ENCODE measurements around the gene MPRIP.
"Not testable (repeated sequence)": the region's sequence is repeated elsewhere in the genome, so short reads cannot be mapped to it uniquely, and the experiment has no call there.

DNA sequence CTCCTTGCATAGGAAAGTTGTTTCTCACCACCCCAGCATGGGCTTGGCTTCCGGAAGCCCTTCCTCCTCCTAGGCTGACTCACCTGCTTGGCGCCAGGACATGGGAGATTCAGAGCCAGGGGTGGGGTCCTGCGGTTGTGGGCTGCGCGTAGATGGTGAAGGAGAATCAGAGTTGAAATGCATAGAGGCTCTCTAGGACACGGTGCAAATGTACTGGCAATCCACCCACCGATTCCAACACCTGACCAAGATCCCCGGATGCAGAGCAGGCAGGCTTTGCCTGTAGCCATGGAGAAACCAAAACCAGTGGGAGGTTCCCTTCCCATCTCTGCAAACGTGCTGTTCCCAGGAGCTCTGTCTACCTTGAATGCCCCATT is 27.5 kb upstream of the MPRIP start:
- TF ChIP-seq EZH2 (IDR thresholded peaks at IDR 0.05; ENCODE audit: low read depth): not testable (repeated sequence)
- TF ChIP-seq, protein P1, sequence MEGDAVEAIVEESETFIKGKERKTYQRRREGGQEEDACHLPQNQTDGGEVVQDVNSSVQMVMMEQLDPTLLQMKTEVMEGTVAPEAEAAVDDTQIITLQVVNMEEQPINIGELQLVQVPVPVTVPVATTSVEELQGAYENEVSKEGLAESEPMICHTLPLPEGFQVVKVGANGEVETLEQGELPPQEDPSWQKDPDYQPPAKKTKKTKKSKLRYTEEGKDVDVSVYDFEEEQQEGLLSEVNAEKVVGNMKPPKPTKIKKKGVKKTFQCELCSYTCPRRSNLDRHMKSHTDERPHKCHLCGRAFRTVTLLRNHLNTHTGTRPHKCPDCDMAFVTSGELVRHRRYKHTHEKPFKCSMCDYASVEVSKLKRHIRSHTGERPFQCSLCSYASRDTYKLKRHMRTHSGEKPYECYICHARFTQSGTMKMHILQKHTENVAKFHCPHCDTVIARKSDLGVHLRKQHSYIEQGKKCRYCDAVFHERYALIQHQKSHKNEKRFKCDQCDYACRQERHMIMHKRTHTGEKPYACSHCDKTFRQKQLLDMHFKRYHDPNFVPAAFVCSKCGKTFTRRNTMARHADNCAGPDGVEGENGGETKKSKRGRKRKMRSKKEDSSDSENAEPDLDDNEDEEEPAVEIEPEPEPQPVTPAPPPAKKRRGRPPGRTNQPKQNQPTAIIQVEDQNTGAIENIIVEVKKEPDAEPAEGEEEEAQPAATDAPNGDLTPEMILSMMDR (conservative IDR thresholded peaks at IDR 0.05): not testable (repeated sequence)

All from PC-9 (cell line).